Mesendoderm (in vitro differentiated cells): ENCODE results near the gene MARCHF11.

Source experiments
- DNase-seq: peaks from one replicate; pipeline ENCODE4 v3.0.0; 2013
- H2AK5ac ChIP-seq: 2 replicates; pipeline ENCODE4 v1.6.1; 2013; ENCODE audit warnings: low read length, inconsistent platforms
- H2BK120ac ChIP-seq: 2 replicates; pipeline ENCODE4 v1.6.1; 2013; ENCODE audit warnings: low read depth, mild to moderate bottlenecking, low read length, moderate library complexity, mixed read lengths
- H2BK15ac ChIP-seq: replicated peaks from 2 replicates; pipeline ENCODE4 v1.6.1; 2013; ENCODE audit warnings: low read depth, mild to moderate bottlenecking, moderate library complexity
- H2BK5ac ChIP-seq: 2 replicates; pipeline ENCODE4 v1.6.1; 2013; ENCODE audit warnings: low read length, inconsistent platforms
- H3K18ac ChIP-seq: 2 replicates; pipeline ENCODE4 v1.6.1; 2013; ENCODE audit warnings: mild to moderate bottlenecking, low read length, mixed read lengths
- H3K23ac ChIP-seq: one replicate; pipeline ENCODE4 v1.6.1; 2013; ENCODE audit warnings: low read length
- H3K27ac ChIP-seq: 2 replicates; pipeline ENCODE4 v1.5.1; 2013; ENCODE audit warnings: low read depth, mild to moderate bottlenecking, inconsistent platforms, low read length, moderate library complexity
- H3K27me3 ChIP-seq: 2 replicates; pipeline ENCODE4 v1.6.1; 2013; ENCODE audit warnings: low read length, control low read depth, mild to moderate bottlenecking, inconsistent platforms; ENCODE audit not compliant: insufficient read depth, poor library complexity
- H3K36me3 ChIP-seq: 2 replicates; pipeline ENCODE4 v1.6.1; 2013; ENCODE audit warnings: low read length, inconsistent platforms; ENCODE audit not compliant: control insufficient read depth, insufficient read depth
- H3K4ac ChIP-seq: one replicate; pipeline ENCODE4 v1.6.1; 2013; ENCODE audit warnings: low read depth, mild to moderate bottlenecking, low read length, moderate library complexity
- H3K4me1 ChIP-seq: 2 replicates; pipeline ENCODE4 v1.6.1; 2013; ENCODE audit warnings: low read depth, low read length, inconsistent platforms; ENCODE audit not compliant: control insufficient read depth
- H3K4me2 ChIP-seq: 2 replicates; pipeline ENCODE4 v1.6.1; 2013; ENCODE audit warnings: low read length
- H3K4me3 ChIP-seq: 2 replicates; pipeline ENCODE4 v1.5.1; 2013; ENCODE audit warnings: mild to moderate bottlenecking, low read length
- H3K56ac ChIP-seq: one replicate; pipeline ENCODE4 v1.6.1; 2013; ENCODE audit warnings: low read length
- H3K79me1 ChIP-seq: 2 replicates; pipeline ENCODE4 v1.6.1; 2013; ENCODE audit warnings: low read length, inconsistent platforms
- H3K79me2 ChIP-seq: 2 replicates; pipeline ENCODE4 v1.6.1; 2013; ENCODE audit warnings: mild to moderate bottlenecking, low read length; ENCODE audit not compliant: control insufficient read depth, insufficient read depth
- H3K9ac ChIP-seq: 2 replicates; pipeline ENCODE4 v1.6.1; 2013; ENCODE audit warnings: low read length, inconsistent platforms
- H4K5ac ChIP-seq: one replicate; pipeline ENCODE4 v1.6.1; 2013; ENCODE audit warnings: low read length
- H4K8ac ChIP-seq: one replicate; pipeline ENCODE4 v1.6.1; 2013; ENCODE audit warnings: low read depth, mild to moderate bottlenecking, control low read depth, low read length, moderate library complexity
- WGBS: extraction: QIAGEN DNeasy Blood & Tissue Kit; methylation state at CpG from one replicate; pipeline ENCODE4 v1.1.7; 2013; ENCODE audit warnings: low lambda C conversion rate, missing lambda C conversion rate; ENCODE audit not compliant: insufficient coverage; ENCODE audit errors: extremely low coverage; 5-methylcytosine and 5-hydroxymethylcytosine counted together

MARCHF11 gene

DNA sequence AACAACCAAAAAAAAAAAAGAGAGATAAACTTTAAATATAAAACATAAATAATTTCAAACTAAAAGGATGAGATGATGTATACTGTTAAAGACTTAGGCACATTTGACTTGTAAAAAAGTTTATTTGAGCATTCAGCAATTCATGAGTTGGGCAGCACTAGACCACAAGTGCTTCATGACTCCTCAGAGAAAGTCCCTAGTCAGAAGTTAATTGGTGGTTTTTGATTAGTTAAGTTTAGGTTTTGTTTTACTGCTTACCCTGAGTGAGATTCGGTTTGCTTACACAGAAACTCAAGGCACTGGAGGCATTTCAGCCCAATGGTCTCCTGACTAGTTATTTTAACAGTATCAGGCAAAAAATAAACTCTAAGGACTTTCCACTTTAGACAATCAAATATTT lies 129.2 kb downstream of the MARCHF11 start:
- Histone ChIP-seq H4K8ac (no peak overlapping the region), H2BK15ac (no peak overlapping the region), H2AK5ac (no peak overlapping the region), H2BK5ac (no peak overlapping the region), H3K27ac (no peak overlapping the region), H4K5ac (no peak overlapping the region), H3K4me1 (no peaks in the 10 kb centered on the region), H3K4me2 (no peak overlapping the region), H3K27me3 (no peaks in the 10 kb centered on the region), H3K56ac (no peak overlapping the region), H3K79me1 (no peaks in the 10 kb centered on the region), H3K79me2 (no peaks in the 10 kb centered on the region), H2BK120ac (no peak overlapping the region), H3K23ac (no peak overlapping the region), H3K36me3 (no peaks in the 10 kb centered on the region), H3K9ac (no peak overlapping the region), H3K4ac (no peak overlapping the region), H3K18ac (no peak overlapping the region), H3K4me3 (no peak overlapping the region)
- DNase-seq, result no peak
- WGBS, result no CpG with 5 or more reads among the region's 1 CpG

DNA sequence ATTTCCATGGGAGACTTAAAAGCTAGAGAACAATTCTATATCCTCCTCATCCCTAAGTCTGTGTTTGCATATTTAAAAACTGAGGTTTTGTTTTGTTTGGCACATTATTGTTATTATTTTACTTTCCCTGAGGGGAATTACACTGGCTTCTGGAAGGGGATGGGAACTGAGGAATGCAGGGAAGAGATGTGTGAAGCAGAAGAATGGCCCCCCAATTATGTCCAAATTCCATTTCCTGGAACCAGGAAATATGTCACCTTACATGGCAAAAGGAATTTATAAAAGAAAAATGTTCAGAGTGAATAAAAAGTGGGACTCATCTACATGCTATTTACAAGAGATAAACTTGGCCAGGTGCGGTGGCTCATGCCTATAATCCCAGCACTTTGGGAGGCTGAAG lies 129.8 kb downstream of the MARCHF11 start:
- H3K27ac ChIP-seq, result no peak overlapping the region
- DNase-seq, result no peak
- H2AK5ac ChIP-seq, result no peak overlapping the region
- no peaks in the 10 kb centered on the region for H3K79me1 ChIP-seq
- no peak overlapping the region for H2BK5ac ChIP-seq
- no peaks in the 10 kb centered on the region for H3K27me3 ChIP-seq
- no peak overlapping the region for H4K8ac ChIP-seq
- H3K36me3 ChIP-seq, result no peaks in the 10 kb centered on the region
- H4K5ac ChIP-seq, result no peak overlapping the region
- no peaks in the 10 kb centered on the region for H3K4me1 ChIP-seq
- H3K79me2 ChIP-seq, result no peaks in the 10 kb centered on the region
- no peak overlapping the region for H3K4me3 ChIP-seq
- H3K4ac ChIP-seq, result no peak overlapping the region
- no peak overlapping the region for H3K18ac ChIP-seq
- no peak overlapping the region for H3K4me2 ChIP-seq
- no peak overlapping the region for H3K56ac ChIP-seq
- no peak overlapping the region for H3K23ac ChIP-seq
- no peak overlapping the region for H3K9ac ChIP-seq
- no CpG with 5 or more reads among the region's 1 CpG for WGBS
- no peak overlapping the region for H2BK15ac ChIP-seq
- H2BK120ac ChIP-seq, result no peak overlapping the region

DNA sequence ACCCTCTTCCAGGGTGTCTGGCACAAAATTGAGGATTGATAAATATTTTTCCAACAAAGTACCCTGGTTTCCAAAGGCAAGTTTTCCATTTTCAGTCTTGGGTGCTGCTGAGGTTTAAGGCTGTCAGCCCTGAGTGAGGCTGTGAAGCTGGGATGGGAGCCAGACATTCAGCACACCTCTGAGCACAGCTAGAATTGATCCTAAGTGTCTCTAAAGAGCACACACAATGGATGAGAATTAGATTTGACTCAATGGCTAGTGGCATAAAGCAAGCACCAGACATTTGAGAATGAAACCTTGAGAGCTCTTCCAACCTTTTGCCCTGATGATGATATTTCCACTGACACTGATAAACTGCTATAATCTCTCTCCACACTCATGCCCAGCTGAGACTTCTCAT lies 131.5 kb downstream of the MARCHF11 start:
- no peaks in the 10 kb centered on the region for H3K4me1 ChIP-seq
- no peak overlapping the region for H3K27ac ChIP-seq
- H3K79me2 ChIP-seq, result no peaks in the 10 kb centered on the region
- no peak overlapping the region for H3K9ac ChIP-seq
- H3K79me1 ChIP-seq, result no peaks in the 10 kb centered on the region
- H3K27me3 ChIP-seq, result no peaks in the 10 kb centered on the region
- H3K4me2 ChIP-seq, result no peak overlapping the region
- no peak overlapping the region for H4K5ac ChIP-seq
- no peak overlapping the region for H4K8ac ChIP-seq
- no peak overlapping the region for H3K18ac ChIP-seq
- no peak overlapping the region for H2AK5ac ChIP-seq
- no peak overlapping the region for H3K4ac ChIP-seq
- H3K36me3 ChIP-seq, result no peaks in the 10 kb centered on the region
- no peak for DNase-seq
- H2BK15ac ChIP-seq, result no peak overlapping the region
- no peak overlapping the region for H3K56ac ChIP-seq
- H3K4me3 ChIP-seq, result no peak overlapping the region
- H2BK5ac ChIP-seq, result no peak overlapping the region
- no peak overlapping the region for H2BK120ac ChIP-seq
- no peak overlapping the region for H3K23ac ChIP-seq

DNA sequence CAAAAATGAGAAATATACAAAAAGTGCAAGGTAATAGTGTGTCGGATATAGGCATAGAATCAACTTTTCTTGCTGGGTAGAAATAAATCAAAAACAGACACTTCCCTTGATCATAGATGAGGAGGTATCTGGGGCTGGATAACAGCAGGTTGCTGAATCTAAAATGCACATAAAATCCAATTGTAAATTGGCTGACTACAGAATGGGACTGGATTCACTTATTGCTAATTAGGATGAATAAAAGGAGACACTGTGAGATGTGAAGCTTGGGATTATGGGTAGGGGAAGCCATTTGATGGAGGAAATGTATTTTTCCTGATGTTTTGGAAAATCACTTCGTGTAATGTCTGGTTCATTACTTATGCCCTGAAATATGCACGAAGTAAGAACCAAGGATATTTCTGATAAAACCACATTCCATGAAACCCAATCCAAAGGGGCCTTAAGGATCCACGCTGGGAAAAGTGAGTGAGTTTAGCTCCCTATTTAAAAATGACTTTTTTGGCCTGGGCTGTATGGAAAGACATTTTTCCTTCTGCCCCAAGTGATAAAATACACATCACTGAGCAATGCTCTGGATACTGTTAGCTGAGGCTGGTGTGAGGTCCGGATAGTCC lies 136.1 kb downstream of the MARCHF11 start:
- no peak overlapping the region for H4K8ac ChIP-seq
- H3K56ac ChIP-seq, result no peak overlapping the region
- no peaks in the 10 kb centered on the region for H3K36me3 ChIP-seq
- no peak overlapping the region for H3K9ac ChIP-seq
- no peaks in the 10 kb centered on the region for H3K27me3 ChIP-seq
- no CpG with 5 or more reads among the region's 5 CpGs for WGBS
- H3K23ac ChIP-seq, result no peak overlapping the region
- H3K79me2 ChIP-seq, result no peaks in the 10 kb centered on the region
- DNase-seq, result no peak
- H2BK5ac ChIP-seq, result no peak overlapping the region
- no peak overlapping the region for H2AK5ac ChIP-seq
- H3K18ac ChIP-seq, result no peak overlapping the region
- no peak overlapping the region for H3K4me2 ChIP-seq
- no peak overlapping the region for H3K27ac ChIP-seq
- H3K4me1 ChIP-seq, result no peaks in the 10 kb centered on the region
- H2BK120ac ChIP-seq, result no peak overlapping the region
- no peak overlapping the region for H3K4ac ChIP-seq
- H2BK15ac ChIP-seq, result no peak overlapping the region
- no peak overlapping the region for H4K5ac ChIP-seq
- no peaks in the 10 kb centered on the region for H3K79me1 ChIP-seq
- no peak overlapping the region for H3K4me3 ChIP-seq

DNA sequence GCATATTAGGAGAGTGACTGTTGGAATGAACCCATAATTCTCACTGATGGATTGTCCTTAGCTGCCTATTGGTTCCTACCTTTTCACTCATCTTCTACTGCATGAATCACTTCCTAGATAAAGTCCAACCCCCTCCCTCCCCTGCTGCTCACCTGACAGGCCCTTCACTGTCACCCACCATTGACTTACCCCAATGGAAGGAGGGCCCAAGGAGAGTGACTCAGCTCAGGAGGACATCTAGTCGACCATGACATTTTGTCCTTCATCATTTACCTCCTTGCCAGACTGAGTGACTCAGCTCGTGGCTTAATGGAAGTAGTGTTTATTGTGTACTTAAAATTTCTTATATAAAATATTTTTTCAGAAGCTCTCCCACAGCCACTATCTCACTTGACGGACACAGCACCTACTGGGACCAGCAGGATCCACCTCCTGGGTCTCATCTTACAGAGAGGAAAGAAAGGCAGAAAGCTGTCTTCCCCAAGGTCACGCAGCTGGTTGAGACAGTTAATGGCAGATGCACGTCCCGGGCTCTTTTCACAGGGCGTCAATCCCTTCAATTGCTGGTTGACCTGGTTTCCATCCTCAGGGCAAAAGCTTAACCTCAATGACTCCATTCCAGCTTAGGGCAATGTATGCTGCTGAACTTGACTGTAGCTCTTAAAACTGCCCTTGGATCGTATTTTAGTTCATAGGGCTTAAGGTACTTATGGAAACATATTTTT lies 142.3 kb downstream of the MARCHF11 start:
- no peak overlapping the region for H3K9ac ChIP-seq

More for the DNA sequence above, 142.3 kb downstream of the MARCHF11 start:
- Histone ChIP-seq H3K23ac (no peak overlapping the region), H2AK5ac (no peak overlapping the region), H3K79me1 (no peaks in the 10 kb centered on the region), H3K18ac (no peak overlapping the region), H2BK120ac (no peak overlapping the region), H3K27me3 (no peaks in the 10 kb centered on the region), H3K56ac (no peak overlapping the region), H3K27ac (no peak overlapping the region), H4K5ac (no peak overlapping the region), H3K4me3 (no peak overlapping the region), H3K4me1 (no peaks in the 10 kb centered on the region), H3K79me2 (no peaks in the 10 kb centered on the region), H3K4ac (no peak overlapping the region), H2BK5ac (no peak overlapping the region), H2BK15ac (no peak overlapping the region), H4K8ac (no peak overlapping the region), H3K4me2 (no peak overlapping the region), H3K36me3 (no peaks in the 10 kb centered on the region)
- no CpG with 5 or more reads among the region's 8 CpGs for WGBS
- DNase-seq, result no peak
